ENCODE data around the gene GSTA4. TPM values are rescaled to one million over a fixed set of nuclear protein-coding genes. Genes with fewer than 3 reads are reported as not detected.

GSTA4 gene
- total RNA-seq, 1 donor from 2014 or later, result 72.9 TPM

DNA sequence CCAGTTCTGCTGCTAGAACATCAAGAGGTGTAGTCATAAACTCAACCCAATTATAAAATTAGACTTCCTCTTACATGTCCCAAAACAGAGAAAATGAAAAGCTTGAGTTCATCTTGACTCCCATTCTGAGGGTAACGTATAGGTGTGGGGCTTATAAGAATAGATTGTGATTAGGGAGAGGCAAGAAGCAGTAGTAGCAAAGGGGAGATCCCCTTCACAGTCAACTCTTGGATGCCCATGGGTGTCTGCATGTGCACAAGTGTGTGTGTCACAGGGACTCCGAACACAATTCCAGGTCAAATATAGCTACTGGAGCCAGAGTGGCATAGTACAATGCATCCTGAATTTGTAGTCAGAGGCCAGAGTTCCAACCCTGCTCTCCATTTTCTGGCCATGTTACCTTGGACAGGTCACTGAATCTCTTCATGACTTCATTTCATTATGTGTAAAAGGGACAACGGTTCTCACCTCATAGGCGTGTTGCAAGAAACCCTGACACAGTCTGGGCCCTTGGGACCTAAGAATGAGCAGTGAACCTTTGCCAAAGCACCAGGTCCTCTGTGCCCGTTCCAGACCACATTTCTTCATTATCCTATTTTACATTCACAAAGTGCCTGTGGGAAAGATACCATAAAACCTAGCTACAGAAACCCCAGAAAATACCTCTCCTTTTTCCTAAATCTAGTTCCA lies 11.8 kb downstream of the GSTA4 start:
- TF ChIP-seq, protein P1, sequence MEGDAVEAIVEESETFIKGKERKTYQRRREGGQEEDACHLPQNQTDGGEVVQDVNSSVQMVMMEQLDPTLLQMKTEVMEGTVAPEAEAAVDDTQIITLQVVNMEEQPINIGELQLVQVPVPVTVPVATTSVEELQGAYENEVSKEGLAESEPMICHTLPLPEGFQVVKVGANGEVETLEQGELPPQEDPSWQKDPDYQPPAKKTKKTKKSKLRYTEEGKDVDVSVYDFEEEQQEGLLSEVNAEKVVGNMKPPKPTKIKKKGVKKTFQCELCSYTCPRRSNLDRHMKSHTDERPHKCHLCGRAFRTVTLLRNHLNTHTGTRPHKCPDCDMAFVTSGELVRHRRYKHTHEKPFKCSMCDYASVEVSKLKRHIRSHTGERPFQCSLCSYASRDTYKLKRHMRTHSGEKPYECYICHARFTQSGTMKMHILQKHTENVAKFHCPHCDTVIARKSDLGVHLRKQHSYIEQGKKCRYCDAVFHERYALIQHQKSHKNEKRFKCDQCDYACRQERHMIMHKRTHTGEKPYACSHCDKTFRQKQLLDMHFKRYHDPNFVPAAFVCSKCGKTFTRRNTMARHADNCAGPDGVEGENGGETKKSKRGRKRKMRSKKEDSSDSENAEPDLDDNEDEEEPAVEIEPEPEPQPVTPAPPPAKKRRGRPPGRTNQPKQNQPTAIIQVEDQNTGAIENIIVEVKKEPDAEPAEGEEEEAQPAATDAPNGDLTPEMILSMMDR (conservative IDR thresholded peaks at IDR 0.05), result no peak
- Mint-ChIP-seq H3K4me1 (ENCODE audit: unreplicated experiment) (peaks cover 5% of the 10 kb centered on the region), H3K36me3 (peaks cover 45% of the 10 kb centered on the region), H3K27ac (no peak overlapping the region), H3K9me3 (no peaks in the 10 kb centered on the region), H3K27me3 (no peaks in the 10 kb centered on the region), H3K4me3 (no peak overlapping the region)
- no peak for DNase-seq (ENCODE audit: extremely low spot score, unreplicated experiment)

DNA sequence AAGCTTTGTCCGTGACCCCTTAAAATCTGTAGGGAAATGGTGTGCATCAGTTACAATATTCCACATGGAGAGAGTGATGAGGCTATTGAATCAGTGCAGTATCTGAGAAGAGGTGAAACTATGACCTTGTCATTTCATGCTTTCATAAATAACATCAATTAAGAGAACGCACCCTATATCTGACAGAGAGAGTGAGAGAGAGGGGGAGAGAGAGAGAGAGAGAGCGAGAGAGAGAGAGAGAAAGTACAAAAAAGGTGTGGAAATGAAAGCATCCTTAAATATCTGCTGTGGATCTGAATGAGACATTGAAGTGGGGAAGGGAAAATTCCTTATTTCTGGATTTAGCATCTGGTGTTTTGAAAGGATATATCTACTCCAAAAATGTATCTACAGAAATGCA lies 12.4 kb downstream of the GSTA4 start:
- H3K27ac Mint-ChIP-seq, result no peak overlapping the region
- no peaks in the 10 kb centered on the region for H3K27me3 Mint-ChIP-seq
- no peak for DNase-seq (ENCODE audit: extremely low spot score, unreplicated experiment)
- no peaks in the 10 kb centered on the region for H3K9me3 Mint-ChIP-seq
- H3K4me3 Mint-ChIP-seq, result no peak overlapping the region
- H3K36me3 Mint-ChIP-seq, result peaks cover 47% of the 10 kb centered on the region
- peaks cover 5% of the 10 kb centered on the region for H3K4me1 Mint-ChIP-seq (ENCODE audit: unreplicated experiment)
- TF ChIP-seq, protein P1 (conservative IDR thresholded peaks at IDR 0.05), result no peak

DNA sequence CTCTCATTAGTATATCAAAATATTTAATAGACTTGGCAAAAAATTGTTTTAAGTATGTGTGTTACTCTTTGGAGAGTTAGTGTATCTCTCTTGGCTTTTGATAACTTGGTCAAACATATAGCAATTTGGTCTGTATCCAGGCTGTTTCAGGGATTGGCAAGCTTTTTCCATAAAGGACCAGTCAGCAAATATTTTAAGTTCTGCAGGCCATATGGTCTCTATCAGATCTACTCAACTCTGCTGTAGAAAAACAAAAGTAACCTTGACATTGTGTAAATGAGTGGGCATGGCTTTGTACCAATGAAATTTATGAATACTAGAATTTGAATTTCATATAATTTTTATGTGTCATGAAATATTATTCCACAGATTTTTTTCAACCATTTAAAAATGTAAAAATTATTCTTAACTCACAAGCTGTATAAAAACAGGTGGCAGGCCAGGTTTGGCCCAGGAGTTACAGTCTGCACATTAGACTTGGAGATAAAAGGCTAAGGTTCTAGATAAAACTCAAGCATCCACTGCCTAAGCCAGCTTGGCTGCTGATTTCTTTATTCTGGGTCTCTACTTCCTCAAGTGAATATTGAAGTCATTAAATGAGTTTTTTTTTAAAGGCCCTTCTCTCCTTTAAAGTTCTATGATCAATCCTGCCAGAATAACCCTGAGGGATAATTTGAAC lies 13.7 kb downstream of the GSTA4 start:
- no peak for DNase-seq (ENCODE audit: extremely low spot score, unreplicated experiment)
- H3K27ac Mint-ChIP-seq, result no peak overlapping the region
- H3K4me1 Mint-ChIP-seq (ENCODE audit: unreplicated experiment), result peaks cover 13% of the 10 kb centered on the region
- TF ChIP-seq, protein P1 (conservative IDR thresholded peaks at IDR 0.05), result no peak
- no peak overlapping the region for H3K4me3 Mint-ChIP-seq
- peaks cover 39% of the 10 kb centered on the region for H3K36me3 Mint-ChIP-seq
- H3K27me3 Mint-ChIP-seq, result no peaks in the 10 kb centered on the region
- H3K9me3 Mint-ChIP-seq, result no peaks in the 10 kb centered on the region

DNA sequence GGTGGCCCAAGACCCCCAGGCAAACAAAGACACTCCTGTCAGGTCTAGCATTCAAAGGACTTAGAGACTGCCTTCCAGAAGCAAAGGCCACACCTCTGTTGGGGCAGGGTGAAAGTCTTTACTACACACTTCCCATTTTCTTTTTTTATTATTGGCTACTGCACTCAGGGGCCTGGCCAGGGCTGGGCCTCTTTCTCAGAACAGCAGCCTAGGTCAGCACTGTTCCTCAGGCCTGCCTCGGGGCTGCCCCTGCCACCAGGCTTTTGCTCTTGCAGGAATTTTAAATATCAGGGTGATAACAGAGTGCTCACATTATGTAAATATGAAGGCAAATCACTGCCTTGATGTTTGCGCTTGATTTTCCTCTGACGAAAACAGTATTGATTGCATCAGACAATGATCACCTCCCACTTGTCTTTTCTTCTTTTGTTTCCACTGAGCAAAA lies 18.5 kb downstream of the GSTA4 start:
- DNase-seq (ENCODE audit: extremely low spot score, unreplicated experiment), result no peak
- H3K4me3 Mint-ChIP-seq, result peak overlapping the region; percentile 46
- peaks cover 5% of the 10 kb centered on the region for H3K9me3 Mint-ChIP-seq
- H3K27me3 Mint-ChIP-seq, result no peaks in the 10 kb centered on the region
- TF ChIP-seq, protein P1 (conservative IDR thresholded peaks at IDR 0.05), result no peak
- H3K36me3 Mint-ChIP-seq, result peaks cover 13% of the 10 kb centered on the region
- peak overlapping the region; percentile 75 for H3K27ac Mint-ChIP-seq
- H3K4me1 Mint-ChIP-seq (ENCODE audit: unreplicated experiment), result peaks cover 18% of the 10 kb centered on the region

DNA sequence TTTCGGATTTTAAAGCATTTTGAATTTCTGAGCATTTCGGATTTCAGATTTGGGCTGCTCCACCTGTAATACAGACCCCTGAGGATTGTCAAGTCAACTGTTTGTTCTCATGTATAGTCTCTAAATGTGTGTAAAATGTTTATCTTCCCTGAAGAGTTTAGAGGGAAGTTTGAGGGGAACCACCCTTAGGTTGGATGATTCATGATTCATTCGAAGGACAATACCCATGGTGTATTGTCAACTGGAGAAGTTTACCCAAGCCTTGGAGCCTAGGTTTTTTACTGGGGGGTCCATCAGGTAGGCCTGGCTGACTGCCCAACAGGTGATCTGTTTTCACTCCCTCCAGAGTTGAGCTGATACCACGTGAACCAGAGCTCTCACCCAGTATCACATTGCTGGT lies 18.9 kb downstream of the GSTA4 start:
- DNase-seq (ENCODE audit: extremely low spot score, unreplicated experiment), result no peak
- TF ChIP-seq, protein P1 (conservative IDR thresholded peaks at IDR 0.05), result no peak
- H3K36me3 Mint-ChIP-seq, result peaks cover 13% of the 10 kb centered on the region
- H3K27ac Mint-ChIP-seq, result peak overlapping the region; percentile 75
- peaks cover 5% of the 10 kb centered on the region for H3K9me3 Mint-ChIP-seq
- no peak overlapping the region for H3K4me3 Mint-ChIP-seq
- peaks cover 18% of the 10 kb centered on the region for H3K4me1 Mint-ChIP-seq (ENCODE audit: unreplicated experiment)
- H3K27me3 Mint-ChIP-seq, result no peaks in the 10 kb centered on the region
